GM19240 (cell line): ENCODE measurements around the gene CHRNB4.
"Not testable (repeated sequence)": the region's sequence is repeated elsewhere in the genome, so short reads cannot be mapped to it uniquely, and the experiment has no call there.

Experiments used
- DNase-seq: peaks from one replicate; pipeline ENCODE4 v3.0.0; 2011; ENCODE audit warnings: low spot score; ENCODE audit not compliant: insufficient read length

The CHRNB4 gene

GRCh38 chr15:78641102-78641748 lies at the start of gene CHRNB4:
TSS of gene CHRNB4 (minus strand) at chr15:78641210. CDS start at chr15:78641133, 77 bp downstream.
- no peak for DNase-seq

GRCh38 chr15:78689626-78690025 lies 48.6 kb upstream of the CHRNB4 start:
- no peak for DNase-seq

DNA sequence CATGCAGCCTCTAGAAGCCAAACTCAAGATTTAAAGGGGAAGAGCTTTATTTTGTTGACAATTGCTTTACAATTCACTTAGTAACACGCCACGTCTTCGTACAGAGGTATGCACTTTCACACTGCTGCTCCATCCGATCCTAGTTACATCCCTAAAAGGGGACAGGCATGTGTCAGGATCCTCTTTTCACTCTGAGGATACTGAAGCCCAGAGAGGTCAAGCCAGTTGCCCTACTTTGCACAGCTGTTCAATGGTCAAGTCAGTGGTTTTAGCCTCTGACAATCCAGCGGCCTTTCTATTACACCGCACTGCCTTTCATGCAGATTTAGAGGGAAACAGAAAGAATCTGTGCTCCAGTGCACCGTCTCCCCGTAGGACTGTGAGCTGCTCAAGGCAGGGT lies 44.9 kb upstream of the CHRNB4 start:
- DNase-seq = no peak

- DNase-seq = no peak
These were observed 44.3 kb upstream of the CHRNB4 start for GRCh38 chr15:78685159-78685921.

DNA sequence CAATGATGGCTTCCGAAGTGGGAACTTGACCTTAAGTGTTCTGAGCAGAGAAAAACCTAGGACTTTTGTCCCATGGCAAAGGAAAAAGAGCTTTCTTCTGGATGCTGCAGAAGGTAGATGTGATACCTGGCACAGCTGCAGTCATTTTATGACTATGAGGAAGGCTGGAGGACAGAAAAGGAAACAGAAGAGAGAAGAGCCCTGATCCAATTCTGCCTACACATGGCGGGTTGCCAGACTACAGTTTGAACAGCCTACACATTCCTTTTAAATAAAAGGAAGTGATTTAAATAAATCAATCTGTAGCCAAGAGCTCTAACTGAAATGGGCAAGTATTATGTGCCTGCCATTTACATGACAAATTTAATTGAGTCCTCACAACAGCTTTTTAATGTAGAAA lies 43.6 kb upstream of the CHRNB4 start:
- DNase-seq = no peak

GRCh38 chr15:78683599-78683998 lies 42.6 kb upstream of the CHRNB4 start:
- not testable (repeated sequence) for DNase-seq

DNA sequence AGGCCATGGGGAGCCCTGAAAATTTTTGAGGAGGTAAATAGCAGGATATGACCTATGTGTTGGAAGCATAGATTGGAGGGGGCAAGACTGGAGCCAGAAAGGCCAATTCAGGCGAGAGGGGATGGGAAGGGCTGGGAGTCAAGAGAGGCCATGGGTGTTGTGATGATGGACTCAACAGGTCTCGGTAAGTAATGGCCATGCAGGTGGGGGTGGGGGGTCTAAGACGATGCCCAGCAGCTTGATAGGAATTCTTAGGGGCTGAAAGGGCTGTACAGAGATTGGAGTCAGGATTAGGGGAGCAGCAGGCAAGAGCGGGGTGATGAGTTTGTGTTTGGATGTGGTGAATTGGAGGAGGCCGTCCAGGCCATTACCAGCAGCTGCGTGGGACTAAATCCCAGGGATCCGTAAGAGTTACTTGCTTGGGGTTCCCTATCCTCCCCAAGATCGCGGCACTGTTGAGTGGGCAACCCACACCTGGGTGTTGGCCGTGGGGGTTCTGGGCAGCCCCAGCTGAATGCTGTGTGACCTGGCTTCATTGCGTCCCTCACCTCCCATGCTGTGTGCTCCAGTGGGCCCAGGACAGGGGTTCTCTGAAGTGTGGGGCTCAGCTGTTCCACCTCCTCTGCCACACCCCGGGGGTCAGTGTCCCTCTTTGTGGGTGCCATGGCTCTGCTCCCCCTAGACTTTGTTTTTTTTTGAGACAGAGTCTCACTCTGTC lies 41.8 kb upstream of the CHRNB4 start:
- no peak for DNase-seq

- no peak for DNase-seq
These were observed 41.1 kb upstream of the CHRNB4 start for GRCh38 chr15:78682004-78682651.

GRCh38 chr15:78681281-78682003 lies 40.4 kb upstream of the CHRNB4 start:
- no peak for DNase-seq

DNA sequence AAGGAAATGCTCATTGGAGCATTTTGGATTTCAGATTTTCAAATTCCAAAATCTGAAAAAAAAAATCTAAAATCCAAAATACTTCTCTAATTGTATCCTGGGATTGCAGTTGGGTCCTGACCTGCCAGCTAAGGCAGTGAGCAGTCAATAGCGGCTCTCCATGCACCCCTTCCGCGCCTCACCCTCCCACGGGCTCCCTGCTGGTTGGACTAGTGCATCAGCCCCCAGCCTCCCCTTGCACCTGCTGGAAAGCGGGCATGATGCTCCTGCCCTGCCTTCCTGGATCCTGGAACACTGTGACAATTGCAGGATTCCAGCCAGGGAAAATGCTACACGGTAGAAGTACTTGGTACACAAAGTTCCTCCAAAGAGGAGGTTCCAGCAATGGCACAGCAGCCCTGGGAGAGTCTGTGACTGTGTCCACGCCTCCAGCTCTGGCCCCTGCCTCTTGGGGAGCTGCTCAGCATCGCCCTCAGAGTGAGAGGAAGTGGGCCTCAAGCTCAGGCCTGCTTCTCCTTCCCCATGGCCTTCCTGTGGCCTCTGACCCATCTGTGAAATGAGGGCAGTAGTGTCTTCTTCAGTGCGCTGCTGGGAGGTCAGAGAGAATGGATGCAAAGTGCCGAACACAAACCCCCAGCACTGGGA lies 39.5 kb upstream of the CHRNB4 start:
- no peak for DNase-seq

DNA sequence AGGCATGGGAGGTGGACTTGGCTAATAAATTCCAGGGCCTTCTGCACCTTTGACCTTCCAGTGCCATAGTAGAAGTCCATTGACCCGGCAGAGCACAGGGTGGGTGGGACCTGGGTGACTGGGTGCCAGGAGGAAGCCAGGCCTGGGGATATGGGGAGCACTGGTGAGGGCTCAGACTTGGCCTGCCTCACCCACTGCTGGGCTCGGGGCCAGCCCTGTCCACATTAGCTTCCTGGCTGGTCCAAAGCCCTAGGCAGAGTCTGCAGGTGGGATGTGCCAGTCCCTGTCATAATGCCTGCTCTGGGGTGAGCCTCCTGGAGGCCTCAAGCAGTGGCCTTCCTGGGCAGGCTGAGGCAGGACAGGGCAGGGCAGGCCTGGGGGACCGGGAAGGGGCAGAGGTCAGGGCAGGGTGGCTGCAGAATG lies 38.1 kb upstream of the CHRNB4 start:
- DNase-seq = no peak

DNA sequence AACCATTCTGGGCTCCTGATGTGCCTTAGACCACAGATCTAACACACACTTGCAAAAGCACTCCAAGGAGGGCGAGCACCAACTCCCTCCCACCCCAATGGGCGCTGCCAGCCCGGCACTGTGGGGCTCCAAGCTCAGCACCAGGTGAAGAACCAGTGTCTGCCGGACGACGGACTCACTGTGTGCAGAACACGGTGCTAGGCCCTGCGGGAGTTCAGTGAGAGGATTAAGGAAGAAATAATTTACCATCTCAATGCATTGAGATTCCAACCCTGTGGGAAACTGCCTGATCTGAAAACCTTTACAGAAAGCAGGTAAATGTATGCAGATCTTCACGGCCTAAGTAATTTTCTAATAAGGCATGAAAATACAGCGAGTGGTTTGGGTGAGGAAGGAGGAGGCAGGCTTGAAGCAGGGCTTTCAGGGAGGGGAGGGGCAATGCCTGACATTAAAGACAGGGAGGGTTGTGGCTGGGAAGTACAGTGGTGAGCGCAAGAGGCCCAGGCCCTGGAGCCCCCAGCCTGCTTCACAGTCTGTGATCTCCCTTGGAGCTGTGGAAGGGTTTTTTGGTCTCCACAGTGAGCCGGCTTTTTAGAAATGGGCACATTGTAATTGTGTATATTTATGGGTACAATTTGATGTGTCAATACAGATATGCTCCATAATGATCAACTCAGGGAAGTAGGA lies 35.6 kb upstream of the CHRNB4 start:
- DNase-seq = no peak

- DNase-seq = no peak
These were observed 34.8 kb upstream of the CHRNB4 start for GRCh38 chr15:78675617-78676360.

DNA sequence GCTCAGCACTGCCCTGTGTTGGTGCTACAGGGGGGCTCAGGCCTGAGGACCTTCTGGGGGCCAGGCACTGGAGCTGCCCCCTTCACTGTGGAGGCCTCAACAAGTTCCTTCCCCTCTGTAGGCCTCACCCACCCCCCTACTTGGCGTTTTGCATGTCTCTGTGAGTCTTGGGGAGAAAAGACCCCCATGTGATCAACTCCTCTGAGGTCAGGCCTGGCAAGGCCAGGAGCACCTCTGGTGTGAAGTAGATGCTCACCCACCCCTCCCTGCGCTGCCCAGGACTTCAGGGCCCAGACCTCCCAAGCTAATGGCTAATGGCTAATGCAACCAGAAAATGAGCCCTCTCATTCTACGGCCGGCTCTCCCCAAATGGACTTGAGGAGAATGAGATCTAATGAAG lies 34.2 kb upstream of the CHRNB4 start:
- no peak for DNase-seq

GRCh38 chr15:78673917-78674444 lies 33.0 kb upstream of the CHRNB4 start:
- no peak for DNase-seq

GRCh38 chr15:78673476-78673875 lies 32.5 kb upstream of the CHRNB4 start:
- no peak for DNase-seq

DNA sequence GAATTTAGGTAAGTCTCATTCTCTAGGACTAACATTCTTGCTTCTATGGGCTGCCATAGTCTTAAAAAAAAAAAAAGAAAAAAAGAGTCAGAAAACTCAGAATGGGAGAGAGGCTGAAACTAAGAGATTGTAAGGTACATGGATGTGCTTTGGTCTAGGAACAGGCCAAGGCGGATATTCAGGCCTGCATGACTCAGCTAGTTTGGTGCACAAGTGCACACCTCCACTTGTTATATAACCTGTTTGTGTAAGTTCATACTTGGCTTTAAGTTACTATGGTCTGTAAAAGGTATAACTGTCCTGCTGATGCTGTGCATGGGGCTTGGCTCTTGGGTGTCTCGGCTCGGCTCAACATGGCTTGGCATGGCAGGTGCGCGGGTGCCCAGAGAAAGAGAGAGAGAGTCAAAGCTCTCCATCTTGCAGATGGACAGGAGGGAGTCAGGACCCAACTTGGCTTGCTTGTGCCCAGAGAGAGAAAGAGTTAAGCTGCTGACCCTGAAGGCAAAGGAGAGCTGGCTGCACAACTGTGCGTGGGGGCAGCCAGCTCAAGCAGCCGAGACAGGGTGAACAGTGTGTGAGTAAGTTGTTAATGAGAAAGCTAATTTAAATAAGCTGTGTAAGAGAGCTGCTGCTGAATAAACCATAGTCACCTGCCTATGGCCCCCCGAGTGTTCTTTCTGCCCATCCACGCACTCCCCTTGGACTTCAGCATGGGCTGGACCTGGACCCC lies 31.4 kb upstream of the CHRNB4 start:
- no peak for DNase-seq

- no peak for DNase-seq
These were observed 30.7 kb upstream of the CHRNB4 start for GRCh38 chr15:78671626-78672211.
